ENCODE data around the gene MINDY4B. TPM values are rescaled to one million over a fixed set of nuclear protein-coding genes. Genes with fewer than 3 reads are reported as not detected.

Gene MINDY4B
- total and polyA plus RNA-seq, 12 donors = 0.19 to 0.60 TPM; not detected in 10

DNA sequence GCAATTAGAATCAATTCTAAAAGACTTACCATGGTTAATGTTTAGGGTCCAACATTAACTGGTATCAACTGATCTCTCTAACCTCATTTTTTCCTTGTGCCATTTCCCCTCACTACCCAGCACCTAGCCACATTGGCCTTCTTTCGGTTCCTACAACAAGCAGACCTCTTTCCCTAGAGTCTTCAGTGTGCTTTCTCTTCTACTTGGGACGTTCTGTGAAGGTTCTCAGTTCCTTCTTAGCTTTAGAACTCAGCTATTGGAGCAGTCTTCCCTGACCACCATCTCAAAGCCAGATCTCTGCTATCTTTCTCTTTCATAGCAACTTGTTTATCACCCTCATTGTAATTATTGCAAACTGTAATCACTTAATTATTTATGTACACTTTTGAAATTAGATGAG is 31.5 kb upstream of the MINDY4B start:
- ATAC-seq (no peak), DNase-seq (no peak)
- no peaks in the 10 kb centered on the region for H3K36me3 ChIP-seq
- no peak for TF ChIP-seq CTCF (IDR thresholded peaks at IDR 0.05)
- no peak overlapping the region for H3K4me3 ChIP-seq
- no peak overlapping the region for H3K27ac ChIP-seq
- no peaks in the 10 kb centered on the region for H3K9me3 ChIP-seq
- H3K4me1 ChIP-seq = no peaks in the 10 kb centered on the region
- peaks cover 0 to 8% (median 0%) of the 10 kb centered on the region in 7 donors for H3K27me3 ChIP-seq
- 46 to 57% methylated on average over 2 of the region's 2 CpGs for WGBS, 2 donors
- intact Hi-C loops (cut with DNase I) = no loop called here

- 12 to 13% methylated on average over 1 of the region's 1 CpG for WGBS, 2 donors
- ATAC-seq = no peak
Observed at GRCh38 chr3:150933473-150933995, 28.3 kb upstream of the MINDY4B start.

GRCh38 chr3:150931745-150932144 is 26.5 kb upstream of the MINDY4B start:
- H3K4me3 ChIP-seq = no peak overlapping the region
- DNase-seq (no peak), ATAC-seq (peak in 1 of 8 donors; percentile 55)
- H3K36me3 ChIP-seq = no peaks in the 10 kb centered on the region
- no peak overlapping the region for H3K27ac ChIP-seq
- peaks cover 0 to 3% (median 0%) of the 10 kb centered on the region in 7 donors for H3K27me3 ChIP-seq
- TF ChIP-seq CTCF (IDR thresholded peaks at IDR 0.05) = no peak
- H3K4me1 ChIP-seq = no peaks in the 10 kb centered on the region
- WGBS, 2 donors = 58 to 81% methylated on average over 1 of the region's 1 CpG
- intact Hi-C loops (cut with DNase I) = loop anchor here in 1 of 10 donors (5.0 kb wide), 1 partner anchor 216 kb away; no protein-coding TSS in a partner anchor
- H3K9me3 ChIP-seq = no peaks in the 10 kb centered on the region

More at GRCh38 chr3:150933473-150933995, 28.3 kb upstream of the MINDY4B start:
- no peak overlapping the region for H3K27ac ChIP-seq
- H3K27me3 ChIP-seq = peaks cover 0 to 8% (median 0%) of the 10 kb centered on the region in 7 donors
- no peaks in the 10 kb centered on the region for H3K36me3 ChIP-seq
- TF ChIP-seq CTCF (IDR thresholded peaks at IDR 0.05) = no peak
- no peaks in the 10 kb centered on the region for H3K4me1 ChIP-seq
- intact Hi-C loops (cut with DNase I) = loop anchor here in 1 of 10 donors (5.0 kb wide), 1 partner anchor 214 kb away; no protein-coding TSS in a partner anchor
- no peak for DNase-seq
- H3K9me3 ChIP-seq = no peaks in the 10 kb centered on the region
- no peak overlapping the region for H3K4me3 ChIP-seq

DNA sequence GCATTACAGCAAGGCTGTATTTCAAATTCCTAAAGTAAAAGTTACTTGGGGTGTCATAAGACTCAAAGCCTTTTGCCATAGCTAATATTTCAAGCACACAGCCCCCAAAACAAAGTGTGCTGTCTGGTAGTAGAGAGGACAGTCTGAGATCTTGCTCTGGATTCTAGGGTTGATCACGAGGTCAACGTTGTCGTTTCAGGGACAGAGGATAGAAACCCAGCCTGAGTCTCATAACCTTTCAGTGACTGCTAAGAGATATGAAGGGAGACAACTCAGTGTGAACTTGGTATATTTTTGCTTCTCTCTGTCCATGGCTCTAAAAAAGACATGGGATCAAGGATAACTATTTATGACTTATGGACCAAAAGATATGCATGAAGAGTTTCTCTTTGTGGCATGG is 25.6 kb upstream of the MINDY4B start:
- Histone ChIP-seq H3K27me3 (no peaks in the 10 kb centered on the region), H3K27ac (no peak overlapping the region), H3K36me3 (no peaks in the 10 kb centered on the region), H3K9me3 (no peaks in the 10 kb centered on the region), H3K4me3 (no peak overlapping the region), H3K4me1 (peaks cover 0 to 4% (median 0%) of the 10 kb centered on the region in 9 donors)
- no peak for ATAC-seq
- DNase-seq = no peak
- WGBS, 2 donors = 65 to 71% methylated on average over 3 of the region's 3 CpGs
- no peak for TF ChIP-seq CTCF (IDR thresholded peaks at IDR 0.05)
- intact Hi-C loops (cut with DNase I) = loop anchor here in 1 of 10 donors (5.0 kb wide), 1 partner anchor 216 kb away; no protein-coding TSS in a partner anchor

Measured in heart right ventricle (tissue), 16 donors.